Activated effector memory CD4-positive, alpha-beta T cell treated with Interleukin-2 at 50 U/mL for 16 hours (primary cell): ENCODE results near the gene FAM131A.
A peak's percentile ranks its signal among the peaks of the same experiment; 100 is the strongest.

Source experiments
- DNase-seq: peaks from one replicate; pipeline ENCODE4 v3.0.0-alpha.2; 2020

The FAM131A gene

GRCh38 chr3:184337399-184337714 is at the start of gene FAM131A:
Gene FAM131A, plus strand, starts transcription at chr3:184337600. Its CDS starts 31 bp downstream, at chr3:184337631.
- no peak for DNase-seq

- DNase-seq = peak; percentile 41
Observed at GRCh38 chr3:184289426-184289938, 47.9 kb upstream of the FAM131A start.

GRCh38 chr3:184290331-184290730 is 47.1 kb upstream of the FAM131A start:
- no peak for DNase-seq

- no peak for DNase-seq
Observed at GRCh38 chr3:184291044-184291737, 46.2 kb upstream of the FAM131A start.

GRCh38 chr3:184291738-184292445 is 45.5 kb upstream of the FAM131A start:
- DNase-seq = no peak

GRCh38 chr3:184295771-184296170 is 41.6 kb upstream of the FAM131A start:
- no peak for DNase-seq

- DNase-seq = no peak
Observed at GRCh38 chr3:184296616-184297015, 40.8 kb upstream of the FAM131A start.

GRCh38 chr3:184298759-184299487 is 38.5 kb upstream of the FAM131A start, which contains the start of gene PSMD2:
Gene PSMD2, plus strand, starts transcription at chr3:184299241. Its CDS starts 26 bp downstream, at chr3:184299267.
- peak; percentile 98 for DNase-seq

GRCh38 chr3:184299488-184300377 is 37.7 kb upstream of the FAM131A start:
- no peak for DNase-seq

- no peak for DNase-seq
Observed at GRCh38 chr3:184300378-184300720, 37.1 kb upstream of the FAM131A start.

- no peak for DNase-seq
Observed at GRCh38 chr3:184305577-184305976, 31.8 kb upstream of the FAM131A start.

GRCh38 chr3:184306341-184306972 is 30.9 kb upstream of the FAM131A start:
- DNase-seq = no peak

GRCh38 chr3:184307915-184308314 is 29.5 kb upstream of the FAM131A start:
- no peak for DNase-seq

- no peak for DNase-seq
Observed at GRCh38 chr3:184308744-184309143, 28.7 kb upstream of the FAM131A start.

- no peak for DNase-seq
Observed at GRCh38 chr3:184311633-184312032, 25.8 kb upstream of the FAM131A start.

- DNase-seq = peak; percentile 90
Observed at GRCh38 chr3:184314363-184314699, 23.1 kb upstream of the FAM131A start, which contains the start of gene EIF4G1. Gene EIF4G1, plus strand, starts transcription at chr3:184314606. Its CDS starts 1,191 bp downstream, at chr3:184315797.

- DNase-seq = peak; percentile 63
Observed at GRCh38 chr3:184314700-184315542, 22.5 kb upstream of the FAM131A start.

- no peak for DNase-seq
Observed at GRCh38 chr3:184315543-184315867, 21.9 kb upstream of the FAM131A start.

- no peak for DNase-seq
Observed at GRCh38 chr3:184315871-184316661, 21.3 kb upstream of the FAM131A start.

GRCh38 chr3:184316792-184317191 is 20.6 kb upstream of the FAM131A start:
- DNase-seq = no peak
